GM21825 (cell line): Measurements from ENCODE around the gene SLC12A6.
A peak's percentile ranks its signal among the peaks of the same experiment; 100 is the strongest.

Experiments used
- ATAC-seq: cut with Tn5 transposase; IDR thresholded peaks from one replicate; pipeline ENCODE4 v1.9.1; 2021; ENCODE audit warnings: mild to moderate bottlenecking, moderate library complexity; ENCODE audit not compliant: unreplicated experiment

SLC12A6 gene

GRCh38 chr15:34266751-34267150 is 70.8 kb downstream of the SLC12A6 start:
- ATAC-seq = no peak

DNA sequence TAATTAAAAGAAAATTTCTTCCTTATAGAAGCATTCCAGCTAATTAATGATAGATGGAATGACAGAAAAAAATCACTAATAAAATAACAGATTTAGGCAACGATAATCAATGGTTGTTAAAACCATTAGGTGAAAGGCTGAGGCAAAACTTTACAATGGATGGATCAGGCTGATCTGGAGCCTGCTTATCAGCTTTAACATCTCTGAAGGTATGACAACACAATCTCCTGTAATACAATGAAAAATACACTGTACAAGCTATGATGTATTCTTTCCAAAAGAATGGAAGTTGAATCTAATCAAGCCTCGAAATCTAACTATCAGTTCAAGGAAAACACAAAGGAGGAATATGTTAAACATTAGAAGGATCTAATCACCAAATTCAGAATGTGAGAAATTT is 73.5 kb downstream of the SLC12A6 start:
- ATAC-seq = no peak

GRCh38 chr15:34262362-34262761 is 75.2 kb downstream of the SLC12A6 start:
- no peak for ATAC-seq

DNA sequence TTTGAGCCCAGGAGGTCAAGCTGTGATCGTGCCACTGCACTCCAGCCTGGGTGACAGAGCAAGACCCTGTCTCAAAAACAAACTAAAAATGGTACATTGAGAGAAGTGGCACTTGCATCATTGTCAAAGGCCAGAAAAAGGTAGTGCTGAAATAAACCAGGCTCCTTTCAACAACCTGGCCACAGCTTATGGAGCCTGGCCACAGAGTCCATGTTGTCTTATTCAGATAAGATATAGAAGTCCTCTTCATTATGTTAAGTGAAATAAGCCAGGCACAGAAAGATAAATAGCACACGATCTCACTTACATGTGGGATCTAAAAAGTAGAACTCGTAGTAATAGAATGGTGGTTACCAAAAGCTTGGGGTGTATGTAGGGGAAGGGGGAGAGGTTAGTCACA is 78.0 kb downstream of the SLC12A6 start:
- no peak for ATAC-seq

GRCh38 chr15:34258151-34258550 is 79.4 kb downstream of the SLC12A6 start:
- ATAC-seq = no peak

- no peak for ATAC-seq
Measured at GRCh38 chr15:34252545-34252944, 85.0 kb downstream of the SLC12A6 start.

- ATAC-seq = no peak
Measured at GRCh38 chr15:34248190-34248589, 89.4 kb downstream of the SLC12A6 start.

DNA sequence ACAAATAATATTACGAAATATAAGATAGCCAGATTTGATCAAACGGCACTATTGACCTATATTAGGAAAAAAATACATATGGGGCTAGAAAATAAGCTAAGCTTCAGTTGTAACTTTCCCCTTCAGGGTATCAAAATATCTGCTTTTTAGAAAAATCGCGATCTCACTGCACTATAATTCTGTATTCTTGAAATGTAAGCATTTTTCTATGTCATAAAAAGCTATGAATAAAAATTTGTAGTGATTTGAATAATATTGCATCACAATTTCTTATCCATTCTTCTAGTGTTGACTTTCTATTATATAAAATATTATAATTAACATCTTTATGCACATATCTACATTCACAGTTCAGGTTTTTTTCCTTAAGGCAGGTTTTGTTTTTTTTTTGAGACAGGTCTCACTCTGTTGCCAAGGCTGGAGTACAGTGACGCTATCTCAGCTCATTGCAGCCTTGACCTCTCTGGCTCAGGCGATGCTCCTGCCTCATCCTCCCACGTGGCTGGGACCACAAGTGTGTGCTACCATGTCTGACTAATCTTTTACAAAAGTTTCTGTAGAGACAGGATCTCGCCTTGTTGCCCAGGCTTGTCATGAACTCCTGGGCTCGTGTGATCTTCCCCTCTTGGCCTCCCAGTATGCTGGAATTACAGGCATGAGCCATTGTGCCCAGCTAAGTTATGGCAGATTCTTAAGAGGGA is 91.2 kb downstream of the SLC12A6 start:
- no peak for ATAC-seq

DNA sequence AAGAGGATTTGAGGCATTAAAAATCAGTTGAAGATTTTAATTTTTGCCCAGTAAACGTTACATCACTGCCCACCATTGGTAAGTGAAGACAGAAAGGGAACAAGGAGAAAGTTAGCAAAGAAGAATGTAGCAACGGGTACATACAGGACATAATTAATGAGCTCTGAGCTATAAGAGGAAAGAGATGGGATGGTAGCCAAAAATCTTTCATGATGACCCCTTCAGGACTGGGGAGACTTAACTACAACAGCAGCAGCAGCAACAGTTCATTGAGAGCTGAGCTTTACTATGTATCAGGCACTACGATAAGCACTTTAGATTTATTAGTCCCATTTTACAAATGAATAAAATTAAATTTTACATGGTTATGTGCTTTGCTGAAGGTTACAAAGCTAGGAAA is 94.4 kb downstream of the SLC12A6 start:
- ATAC-seq = no peak

DNA sequence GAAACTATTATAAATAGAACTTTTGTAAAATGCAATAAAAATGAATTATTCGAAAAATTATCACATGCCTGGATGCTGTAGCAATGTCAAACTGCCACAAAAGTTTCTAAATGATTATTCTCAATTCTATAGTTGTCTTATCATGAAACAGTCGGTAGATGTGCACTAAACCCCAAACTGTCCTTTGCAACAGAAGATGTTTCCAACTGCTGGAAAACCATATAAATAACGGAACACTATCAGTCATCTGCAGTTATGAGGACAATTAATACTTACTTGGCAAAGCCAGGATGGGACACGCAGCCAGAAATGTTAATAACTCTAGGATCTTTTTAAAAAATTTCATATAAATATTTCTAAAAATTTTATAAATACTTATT is 95.3 kb downstream of the SLC12A6 start:
- no peak for ATAC-seq

- peak; percentile 67 for ATAC-seq
Measured at GRCh38 chr15:34241376-34242330, 95.9 kb downstream of the SLC12A6 start.

DNA sequence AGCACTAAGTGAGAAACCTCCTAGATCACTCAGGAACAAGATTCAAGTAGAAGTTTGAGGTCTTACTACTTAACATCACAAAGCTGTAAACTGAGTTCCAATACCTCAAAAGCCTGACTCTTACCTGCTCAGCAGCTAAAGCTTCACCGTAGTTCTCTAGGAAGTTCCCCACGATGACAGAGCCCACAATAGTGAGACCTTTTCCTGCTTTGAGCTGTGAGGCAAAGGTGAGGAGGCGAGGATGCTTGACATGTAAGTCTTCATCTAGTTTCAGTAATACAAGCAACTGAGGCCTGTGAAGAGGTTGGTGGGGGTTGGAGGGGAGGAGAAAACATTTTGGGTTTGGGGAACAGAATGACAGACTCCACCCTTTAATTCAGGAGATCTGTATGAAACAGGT is 97.0 kb downstream of the SLC12A6 start:
- no peak for ATAC-seq

- no peak for ATAC-seq
Measured at GRCh38 chr15:34239151-34239808, 98.3 kb downstream of the SLC12A6 start.

- ATAC-seq = no peak
Measured at GRCh38 chr15:34233614-34234013, 104.0 kb downstream of the SLC12A6 start.

DNA sequence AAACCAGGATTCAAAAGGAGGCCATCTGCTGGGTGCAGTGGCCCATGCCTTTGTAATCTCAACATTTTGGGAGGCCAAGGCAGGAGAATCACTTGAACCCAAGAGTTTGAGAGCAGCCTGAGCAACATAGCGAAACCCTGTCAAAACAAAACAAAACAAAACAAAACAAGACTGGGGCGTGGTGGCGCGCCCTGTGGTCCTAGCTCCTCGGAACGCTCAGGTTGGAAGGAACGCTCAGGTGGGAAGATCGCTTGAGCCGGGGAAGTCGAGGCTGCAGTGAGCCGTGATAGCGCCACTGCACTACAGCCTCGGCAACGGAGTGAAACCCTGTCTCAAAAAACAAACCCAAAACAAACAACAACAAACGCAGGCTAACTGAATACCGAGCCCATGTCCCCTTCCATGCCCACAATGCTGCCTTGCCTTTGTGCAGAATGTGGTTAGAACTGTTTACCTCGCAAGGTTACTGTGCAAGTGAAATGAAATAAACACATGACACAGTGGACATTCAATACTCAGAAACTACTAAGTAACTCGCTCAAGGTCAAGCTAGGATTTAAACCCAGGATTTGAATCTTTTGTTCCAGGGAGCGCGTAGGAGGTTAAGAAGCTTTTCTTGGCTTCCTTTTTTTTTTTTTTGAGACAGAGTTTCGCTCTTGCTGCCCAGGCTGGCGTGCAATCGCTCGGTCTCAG is 113.5 kb downstream of the SLC12A6 start:
- ATAC-seq = no peak

- no peak for ATAC-seq
Measured at GRCh38 chr15:34217587-34218225, 119.9 kb downstream of the SLC12A6 start.

- ATAC-seq = no peak
Measured at GRCh38 chr15:34216527-34217270, 120.9 kb downstream of the SLC12A6 start.

DNA sequence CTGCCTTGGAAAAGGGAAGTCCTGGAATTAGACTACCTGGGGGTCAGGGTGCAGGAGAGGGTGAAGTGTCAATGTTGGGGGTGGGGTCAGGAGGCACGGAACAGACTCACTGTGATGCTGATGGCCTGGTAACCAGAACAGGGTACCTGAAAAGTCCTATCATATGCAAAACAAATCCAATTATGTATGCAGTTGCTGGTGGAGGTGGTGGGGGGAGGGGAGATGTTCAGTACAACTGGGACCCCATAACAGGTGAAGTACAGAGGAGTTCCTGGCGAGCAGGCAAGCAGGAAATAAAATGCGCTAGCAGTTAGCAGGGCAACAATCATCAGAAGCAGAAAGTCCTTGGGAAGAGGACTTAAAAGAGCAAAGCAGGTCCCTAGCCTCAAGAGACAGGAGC is 123.4 kb downstream of the SLC12A6 start:
- no peak for ATAC-seq

DNA sequence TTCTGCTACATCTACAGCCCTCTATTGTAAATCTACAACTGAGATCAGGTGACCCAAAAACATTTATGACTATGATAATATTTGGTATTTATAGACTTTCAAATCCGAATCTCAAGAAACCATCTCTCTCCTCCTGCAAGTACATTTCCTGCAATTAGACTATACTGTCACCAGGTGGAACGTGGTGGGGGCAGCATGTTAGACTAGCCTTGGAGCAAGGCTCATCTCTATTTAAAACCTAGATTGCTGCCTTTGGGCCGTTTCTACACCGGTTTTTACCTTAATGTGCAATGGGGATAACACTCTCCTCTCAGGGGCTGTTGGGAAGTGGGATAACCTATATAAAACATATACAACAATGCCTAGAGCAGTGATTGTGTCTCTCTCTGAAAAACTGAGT is 123.9 kb downstream of the SLC12A6 start:
- ATAC-seq = no peak
